HCT116 (cell line): Measurements from ENCODE around the gene NFIA. TPM values are rescaled to one million over a fixed set of nuclear protein-coding genes. Genes with fewer than 3 reads are reported as not detected.
"Not testable (repeated sequence)": the region's sequence is repeated elsewhere in the genome, so short reads cannot be mapped to it uniquely, and the experiment has no call there.

ENCODE experiments used
- ATAC-seq: fragments of 200-7000 bp; cut with Tn5 transposase; 2 replicates; pipeline ENCODE4 v1.9.1; 2020; ENCODE audit warnings: mild to moderate bottlenecking, moderate library complexity
- BruUV-seq: library from RNA; stranded (reverse); fragments of 400-500 nt; replicated peaks from 2 replicates; lab custom pipeline; 2021; lab: Mats Ljungman, UMichigan
- CTCF ChIA-PET: fragments of 300-600 bp; sonication (Branson Sonifier 250); formaldehyde crosslinking; loops from one replicate; lab custom pipeline; 2021; ENCODE audit warnings: antibody characterized with exemption; lab: Charles Lee
- POLR2A ChIA-PET: fragments of 300-600, 350-600 bp; sonication (Branson Sonifier 250); formaldehyde crosslinking; loops from one replicate; lab custom pipeline; 2021; ENCODE audit warnings: antibody characterized with exemption; lab: Charles Lee
- RAD21 ChIA-PET, 2 experiments: fragments of 300-600 bp; sonication (Branson Sonifier 250); formaldehyde crosslinking; loops; one replicate each; lab custom pipeline; 2023; ENCODE audit warnings: low total read pairs in 2 of 2; ENCODE audit not compliant: uncharacterized antibody in 2 of 2, unreplicated experiment in 2 of 2, low non-redundant PET in 1 of 2; lab: Charles Lee
- DNase-seq: peaks from one replicate; pipeline ENCODE4 v3.0.0-alpha.2; 2010; ENCODE audit warnings: low read depth, low spot score
- H2AFZ ChIP-seq: fragments of 200-600 bp; shearing (Covaris generic), sonication (generic); 2 replicates; pipeline ENCODE4 v1.6.1; 2017; ENCODE audit warnings: low read depth, mixed run types, mixed read lengths, antibody characterized with exemption, low read length; ENCODE audit not compliant: poor library complexity, severe bottlenecking
- H3K27ac ChIP-seq: 2 replicates; pipeline ENCODE4 v1.5.1; 2012; ENCODE audit warnings: low read depth, low read length
- H3K27me3 ChIP-seq: fragments of 200-600 bp; sonication (generic); 2 replicates; pipeline ENCODE4 v1.6.1; 2016; ENCODE audit warnings: mixed run types, low read length, mixed read lengths; ENCODE audit not compliant: insufficient read depth
- H3K36me3 ChIP-seq, 2 experiments: fragments of 200-500 bp in 1 of 2; fragments of 200-600 bp in 1 of 2; sonication (Bioruptor generic) in 1 of 2; sonication (generic) in 1 of 2; 2 replicates each; pipeline versions ENCODE4 v1.5.1 to v1.6.1; 2014 to 2016; ENCODE audit warnings: low read length in 2 of 2, inconsistent platforms in 1 of 2, mixed read lengths in 1 of 2, mixed run types in 1 of 2; ENCODE audit not compliant: insufficient read depth in 2 of 2, control insufficient read depth in 1 of 2
- H3K4me1 ChIP-seq, 2 experiments: fragments of 200-600 bp in 1 of 2; sonication (generic) in 1 of 2; 2 replicates each; pipeline versions ENCODE4 v1.5.1 to v1.6.1; 2012 to 2017; ENCODE audit warnings: low read length in 2 of 2, inconsistent platforms in 1 of 2, mild to moderate bottlenecking in 1 of 2, mixed read lengths in 1 of 2, mixed run types in 1 of 2, moderate library complexity in 1 of 2; ENCODE audit not compliant: insufficient read depth in 2 of 2, control insufficient read depth in 1 of 2
- H3K4me2 ChIP-seq: fragments of 200-600 bp; sonication (generic); 2 replicates; pipeline ENCODE4 v1.6.1; 2017; ENCODE audit warnings: mixed run types, low read length, mixed read lengths
- H3K4me3 ChIP-seq, 2 experiments: fragments of 200-600 bp in 1 of 2; sonication (generic) in 1 of 2; replicated peaks in 1 of 2; 2 replicates each; pipeline ENCODE4 v1.5.1; 2011 to 2016; ENCODE audit warnings: low read length in 2 of 2, control low read depth in 1 of 2, low read depth in 1 of 2, mild to moderate bottlenecking in 1 of 2, mixed read lengths in 1 of 2, mixed run types in 1 of 2
- H3K79me2 ChIP-seq: fragments of 200-600 bp; sonication (generic); 2 replicates; pipeline ENCODE4 v1.6.1; 2017; ENCODE audit warnings: mild to moderate bottlenecking, mixed run types, low read length, moderate library complexity, mixed read lengths; ENCODE audit not compliant: insufficient read depth
- H3K9ac ChIP-seq: fragments of 200-600 bp; sonication (generic); 2 replicates; pipeline ENCODE4 v1.6.1; 2016; ENCODE audit warnings: low read length, mixed read lengths
- H3K9me2 ChIP-seq: fragments of 200-600 bp; sonication (generic), shearing (Covaris generic); 2 replicates; pipeline ENCODE4 v1.6.1; 2017; ENCODE audit warnings: mixed run types, mild to moderate bottlenecking, moderate library complexity; ENCODE audit not compliant: insufficient read depth
- H3K9me3 ChIP-seq, 2 experiments: fragments of 200-500 bp in 1 of 2; fragments of 200-600 bp in 1 of 2; sonication (Bioruptor generic) in 1 of 2; sonication (generic) in 1 of 2; 2 replicates each; pipeline ENCODE4 v1.6.1; 2014 to 2017; ENCODE audit warnings: low read length in 2 of 2, mixed read lengths in 2 of 2, inconsistent platforms in 1 of 2, low read depth in 1 of 2, mild to moderate bottlenecking in 1 of 2, mixed run types in 1 of 2, moderate library complexity in 1 of 2; ENCODE audit not compliant: control insufficient read depth in 1 of 2, insufficient read depth in 1 of 2
- H4K20me1 ChIP-seq: fragments of 200-600 bp; sonication (generic), shearing (Covaris generic); 2 replicates; pipeline ENCODE4 v1.6.1; 2017; ENCODE audit warnings: mixed run types, mild to moderate bottlenecking, moderate library complexity; ENCODE audit not compliant: insufficient read depth
- CEBPB ChIP-seq: IDR thresholded peaks from 2 replicates; pipeline ENCODE4 v1.6.1; 2012; ENCODE audit warnings: low read depth
- EGR1 ChIP-seq: IDR thresholded peaks from 2 replicates; pipeline ENCODE4 v1.6.1; 2012; ENCODE audit warnings: low read depth
- EZH2 ChIP-seq: fragments of 200-600 bp; sonication (generic); IDR thresholded peaks from 2 replicates; pipeline ENCODE4 v1.6.1; 2017; ENCODE audit warnings: antibody characterized with exemption, mixed run types
- EZH2phosphoT487 ChIP-seq: fragments of 200-600 bp; IDR thresholded peaks from 2 replicates; pipeline ENCODE4 v1.6.1; 2018; ENCODE audit warnings: antibody characterized with exemption, borderline replicate concordance
- JUND ChIP-seq: IDR thresholded peaks from 2 replicates; pipeline ENCODE4 v1.6.1; 2012
- SIN3A ChIP-seq: IDR thresholded peaks from 2 replicates; pipeline ENCODE4 v1.6.1; 2012; ENCODE audit warnings: low read depth
- SP1 ChIP-seq: IDR thresholded peaks from 2 replicates; pipeline ENCODE4 v1.6.1; 2012; ENCODE audit warnings: low read depth
- SRF ChIP-seq: IDR thresholded peaks from 2 replicates; pipeline ENCODE4 v1.6.1; 2012; ENCODE audit warnings: low read depth
- YY1 ChIP-seq: IDR thresholded peaks from 2 replicates; pipeline ENCODE4 v1.6.1; 2011; ENCODE audit warnings: low read length, low read depth, moderate library complexity, mild to moderate bottlenecking; ENCODE audit not compliant: insufficient replicate concordance; ENCODE audit errors: extremely low read depth
- intact Hi-C: fragments of 100-400 bp; cut with micrococcal nuclease; formaldehyde crosslinking; loops from 2 replicates; pipeline ENCODE4 v1.10.0; 2022
- total RNA-seq: library from RNA; stranded (reverse); gene quantifications from one replicate; pipeline ENCODE4 v1.2.1, GENCODE V29; 2021; ENCODE audit not compliant: unreplicated experiment
- TF ChIP-seq, protein P1 (sequence below): IDR thresholded peaks from 2 replicates; pipeline ENCODE4 v1.6.1; 2012; ENCODE audit warnings: low read depth
- TF ChIP-seq, protein P2 (sequence below), 3 experiments: fragments of 200-600 bp in 1 of 3; sonication (generic) in 1 of 3; IDR thresholded peaks in 2 of 3; conservative IDR thresholded peaks in 1 of 3; 2 replicates each; pipeline ENCODE4 v1.5.1; 2012 to 2017; ENCODE audit warnings: low read depth in 2 of 3, low read length in 2 of 3, antibody characterized with exemption in 1 of 3, borderline replicate concordance in 1 of 3, control low read depth in 1 of 3, mild to moderate bottlenecking in 1 of 3, mixed read lengths in 1 of 3, mixed run types in 1 of 3, moderate library complexity in 1 of 3; ENCODE audit not compliant: insufficient read depth in 1 of 3
- TF ChIP-seq, protein P3 (sequence below): IDR thresholded peaks from 2 replicates; pipeline ENCODE4 v1.6.1; 2012

NFIA gene
- total RNA-seq, 1 experiment from 2014 or later: 17.2 TPM

DNA sequence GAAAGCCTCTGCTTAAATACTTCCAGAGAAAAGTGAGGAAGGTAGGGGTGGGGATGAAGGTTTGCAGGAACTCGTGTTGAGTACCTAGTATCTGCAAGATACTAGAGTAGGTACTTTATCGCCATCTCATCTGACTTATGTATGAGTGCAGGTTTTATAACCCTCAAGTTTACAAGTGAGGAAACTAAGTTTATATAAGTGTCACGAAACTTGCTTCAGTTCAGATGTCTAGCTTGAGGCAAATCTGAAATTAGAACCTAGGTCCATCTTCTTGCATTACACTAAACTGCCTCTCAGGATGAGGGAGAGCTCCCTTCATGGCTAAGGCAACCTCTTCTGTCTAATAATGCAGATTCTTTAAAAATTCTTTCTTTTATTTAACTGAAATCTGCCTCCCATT lies 43.5 kb downstream of the NFIA start:
- no peak overlapping the region for H3K27ac ChIP-seq
- TF ChIP-seq, protein P1, sequence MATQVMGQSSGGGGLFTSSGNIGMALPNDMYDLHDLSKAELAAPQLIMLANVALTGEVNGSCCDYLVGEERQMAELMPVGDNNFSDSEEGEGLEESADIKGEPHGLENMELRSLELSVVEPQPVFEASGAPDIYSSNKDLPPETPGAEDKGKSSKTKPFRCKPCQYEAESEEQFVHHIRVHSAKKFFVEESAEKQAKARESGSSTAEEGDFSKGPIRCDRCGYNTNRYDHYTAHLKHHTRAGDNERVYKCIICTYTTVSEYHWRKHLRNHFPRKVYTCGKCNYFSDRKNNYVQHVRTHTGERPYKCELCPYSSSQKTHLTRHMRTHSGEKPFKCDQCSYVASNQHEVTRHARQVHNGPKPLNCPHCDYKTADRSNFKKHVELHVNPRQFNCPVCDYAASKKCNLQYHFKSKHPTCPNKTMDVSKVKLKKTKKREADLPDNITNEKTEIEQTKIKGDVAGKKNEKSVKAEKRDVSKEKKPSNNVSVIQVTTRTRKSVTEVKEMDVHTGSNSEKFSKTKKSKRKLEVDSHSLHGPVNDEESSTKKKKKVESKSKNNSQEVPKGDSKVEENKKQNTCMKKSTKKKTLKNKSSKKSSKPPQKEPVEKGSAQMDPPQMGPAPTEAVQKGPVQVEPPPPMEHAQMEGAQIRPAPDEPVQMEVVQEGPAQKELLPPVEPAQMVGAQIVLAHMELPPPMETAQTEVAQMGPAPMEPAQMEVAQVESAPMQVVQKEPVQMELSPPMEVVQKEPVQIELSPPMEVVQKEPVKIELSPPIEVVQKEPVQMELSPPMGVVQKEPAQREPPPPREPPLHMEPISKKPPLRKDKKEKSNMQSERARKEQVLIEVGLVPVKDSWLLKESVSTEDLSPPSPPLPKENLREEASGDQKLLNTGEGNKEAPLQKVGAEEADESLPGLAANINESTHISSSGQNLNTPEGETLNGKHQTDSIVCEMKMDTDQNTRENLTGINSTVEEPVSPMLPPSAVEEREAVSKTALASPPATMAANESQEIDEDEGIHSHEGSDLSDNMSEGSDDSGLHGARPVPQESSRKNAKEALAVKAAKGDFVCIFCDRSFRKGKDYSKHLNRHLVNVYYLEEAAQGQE: no peak
- TF ChIP-seq SIN3A (no peak), JUND (no peak), SRF (no peak), YY1 (no peak), EGR1 (no peak), CEBPB (no peak), EZH2phosphoT487 (no peak), SP1 (no peak), EZH2 (no peak)
- TF ChIP-seq, protein P2, sequence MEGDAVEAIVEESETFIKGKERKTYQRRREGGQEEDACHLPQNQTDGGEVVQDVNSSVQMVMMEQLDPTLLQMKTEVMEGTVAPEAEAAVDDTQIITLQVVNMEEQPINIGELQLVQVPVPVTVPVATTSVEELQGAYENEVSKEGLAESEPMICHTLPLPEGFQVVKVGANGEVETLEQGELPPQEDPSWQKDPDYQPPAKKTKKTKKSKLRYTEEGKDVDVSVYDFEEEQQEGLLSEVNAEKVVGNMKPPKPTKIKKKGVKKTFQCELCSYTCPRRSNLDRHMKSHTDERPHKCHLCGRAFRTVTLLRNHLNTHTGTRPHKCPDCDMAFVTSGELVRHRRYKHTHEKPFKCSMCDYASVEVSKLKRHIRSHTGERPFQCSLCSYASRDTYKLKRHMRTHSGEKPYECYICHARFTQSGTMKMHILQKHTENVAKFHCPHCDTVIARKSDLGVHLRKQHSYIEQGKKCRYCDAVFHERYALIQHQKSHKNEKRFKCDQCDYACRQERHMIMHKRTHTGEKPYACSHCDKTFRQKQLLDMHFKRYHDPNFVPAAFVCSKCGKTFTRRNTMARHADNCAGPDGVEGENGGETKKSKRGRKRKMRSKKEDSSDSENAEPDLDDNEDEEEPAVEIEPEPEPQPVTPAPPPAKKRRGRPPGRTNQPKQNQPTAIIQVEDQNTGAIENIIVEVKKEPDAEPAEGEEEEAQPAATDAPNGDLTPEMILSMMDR (IDR thresholded peaks at IDR 0.05 in 2 of 3, conservative IDR thresholded peaks at IDR 0.05 in 1 of 3; ENCODE audit: borderline replicate concordance in 1 of 3, insufficient read depth in 1 of 3, low read depth in 2 of 3, low read length in 2 of 3): no peak
- TF ChIP-seq, protein P3, sequence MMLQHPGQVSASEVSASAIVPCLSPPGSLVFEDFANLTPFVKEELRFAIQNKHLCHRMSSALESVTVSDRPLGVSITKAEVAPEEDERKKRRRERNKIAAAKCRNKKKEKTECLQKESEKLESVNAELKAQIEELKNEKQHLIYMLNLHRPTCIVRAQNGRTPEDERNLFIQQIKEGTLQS: no peak
- TF ChIP-seq, all 23 proteins: peak for 0
- Histone ChIP-seq H3K27me3 (no peaks in the 10 kb centered on the region), H3K4me2 (no peak overlapping the region), H3K9me3 (no peaks in the 10 kb centered on the region), H3K4me1 (no peaks in the 10 kb centered on the region), H3K36me3 (no peaks in the 10 kb centered on the region), H3K9ac (no peak overlapping the region), H3K9me2 (no peaks in the 10 kb centered on the region), H3K4me3 (no peak overlapping the region), H2AFZ (no peak overlapping the region), H3K79me2 (peaks cover 3% of the 10 kb centered on the region; the same call in 1 of the 2 replicates), H4K20me1 (no peaks in the 10 kb centered on the region)
- ATAC-seq: no peak
- no peak for DNase-seq
- ChIA-PET POLR2A (no interaction called here), RAD21 (no interaction called here), CTCF (no interaction called here)
- intact Hi-C loops: no loop called here
- no TSS peak for BruUV-seq

DNA sequence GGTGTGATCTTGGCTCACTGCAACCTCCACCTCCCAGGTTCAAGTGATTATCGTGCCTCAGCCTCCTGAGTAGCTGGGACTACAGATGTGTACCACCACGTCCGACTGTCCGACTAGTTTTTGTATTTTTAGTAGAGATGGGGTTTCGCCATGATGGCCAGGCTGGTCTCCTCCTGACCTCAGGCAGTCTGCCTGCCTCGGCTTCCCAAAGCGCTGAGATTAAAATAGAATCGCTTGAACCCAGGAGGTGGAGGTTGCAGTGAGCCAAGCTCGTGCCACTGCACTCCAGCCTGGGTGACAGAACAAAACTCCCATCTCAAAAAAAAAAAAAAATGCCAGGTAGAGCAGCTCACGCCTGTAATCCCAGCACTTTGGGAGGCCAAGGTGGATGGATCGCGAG lies 44.5 kb downstream of the NFIA start:
- ATAC-seq: not testable (repeated sequence)

More for the DNA sequence above, 44.5 kb downstream of the NFIA start:
- intact Hi-C loops, CTCF ChIA-PET, H3K27ac ChIP-seq, H3K36me3 ChIP-seq, H3K4me2 ChIP-seq, H4K20me1 ChIP-seq, BruUV-seq, POLR2A ChIA-PET, H3K9ac ChIP-seq, H3K4me1 ChIP-seq, DNase-seq, H3K27me3 ChIP-seq, RAD21 ChIA-PET, H3K9me2 ChIP-seq, H3K79me2 ChIP-seq, H3K9me3 ChIP-seq, H3K4me3 ChIP-seq, H2AFZ ChIP-seq: not testable (repeated sequence)
